Stimulated activated CD8-positive, alpha-beta memory T cell treated with anti-CD3 and anti-CD28 coated beads, Interleukin-12 subunit alpha, Interleukin-12 subunit beta, amount 100 ng/mL, for 24 hours (primary cell): ENCODE data around the gene SLC10A1.
"Not testable (repeated sequence)": the region's sequence is repeated elsewhere in the genome, so short reads cannot be mapped to it uniquely, and the experiment has no call there.

Experiments
- DNase-seq: peaks from one replicate; pipeline ENCODE4 v3.0.0-alpha.2; 2020; ENCODE audit errors: extremely low read depth

SLC10A1 gene

DNA sequence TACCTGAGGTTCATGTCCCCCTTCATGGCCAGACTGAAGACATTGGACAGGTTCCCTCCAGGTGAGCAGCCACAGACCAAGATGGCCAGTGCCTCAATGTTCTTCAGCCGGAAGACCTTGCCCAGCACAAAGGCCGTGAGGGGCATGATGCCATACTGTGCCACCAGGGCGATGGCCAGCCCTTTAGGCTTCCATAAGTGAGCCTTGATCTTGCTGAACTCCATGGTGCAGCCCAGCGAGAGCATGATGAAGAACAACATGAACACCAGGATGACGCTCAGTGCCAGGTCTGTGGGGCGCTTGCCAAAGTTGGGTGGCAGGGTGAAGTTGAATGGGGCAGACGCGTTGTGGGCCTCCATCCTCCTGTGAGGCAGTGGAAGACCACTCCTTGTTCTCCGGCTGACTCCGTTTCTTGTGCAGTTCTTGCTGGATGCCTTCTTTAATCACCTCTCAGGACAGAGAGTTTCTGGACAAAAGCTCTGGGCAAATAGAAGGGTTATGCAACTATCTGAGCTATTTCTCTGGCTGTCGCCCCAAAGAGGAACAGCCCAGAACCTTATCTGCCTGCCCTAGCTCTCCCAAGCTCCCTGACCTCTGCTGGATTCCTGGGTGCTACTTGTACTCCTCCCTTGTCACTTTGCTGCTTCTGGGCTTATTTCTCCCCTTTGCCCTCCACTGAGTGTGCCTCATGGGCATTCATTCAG is at the start of gene SLC10A1:
TSS of gene SLC10A1 (minus strand) at position 445 of the 704 bp plus-strand sequence. CDS start at position 359, 86 bp downstream.
- no peak for DNase-seq

DNA sequence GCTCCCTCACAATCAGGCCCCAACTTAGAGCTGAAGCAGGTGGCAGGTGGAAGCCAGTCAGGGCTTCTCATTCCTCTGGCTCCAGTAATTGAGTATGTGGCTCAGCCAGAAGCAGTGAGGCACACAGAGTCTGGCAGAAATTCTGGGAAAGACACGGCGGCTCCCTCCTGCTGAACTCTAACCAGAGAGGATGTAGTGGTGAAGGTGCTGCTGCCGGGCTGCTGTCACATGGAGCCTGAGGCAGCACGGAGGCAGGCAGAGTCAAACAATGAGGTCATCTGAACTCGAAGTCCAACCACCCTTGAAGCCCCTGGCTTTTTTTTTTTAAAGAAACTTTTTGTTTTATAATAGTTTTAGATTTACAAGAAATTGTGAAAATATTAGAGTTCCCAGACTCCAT is 48.7 kb upstream of the SLC10A1 start:
- DNase-seq, result no peak

- no peak for DNase-seq
Observed at GRCh38 chr14:69845050-69845581, 48.1 kb upstream of the SLC10A1 start.

GRCh38 chr14:69844171-69844570 is 47.1 kb upstream of the SLC10A1 start:
- no peak for DNase-seq

- DNase-seq, result no peak
Observed at GRCh38 chr14:69842686-69843420, 45.8 kb upstream of the SLC10A1 start.

DNA sequence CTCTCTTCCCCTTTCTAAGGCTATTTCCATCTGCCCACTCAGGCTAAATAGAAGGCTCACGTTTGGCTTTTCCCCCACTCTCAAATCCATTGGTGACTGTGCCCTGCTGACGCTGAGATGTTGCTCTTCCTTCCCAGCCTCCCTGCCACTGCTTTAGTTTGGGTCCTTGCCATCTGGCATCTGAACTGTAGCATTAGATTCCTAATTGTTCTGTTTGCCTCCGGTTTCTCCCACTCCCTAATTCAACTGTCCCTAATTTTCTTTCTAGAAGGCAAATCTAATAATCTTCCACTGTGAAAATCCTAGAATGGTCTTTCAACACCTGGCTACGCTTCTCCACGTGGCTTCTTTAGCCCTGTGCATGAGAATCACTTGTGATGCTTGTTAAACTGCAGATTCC is 44.6 kb upstream of the SLC10A1 start:
- no peak for DNase-seq

DNA sequence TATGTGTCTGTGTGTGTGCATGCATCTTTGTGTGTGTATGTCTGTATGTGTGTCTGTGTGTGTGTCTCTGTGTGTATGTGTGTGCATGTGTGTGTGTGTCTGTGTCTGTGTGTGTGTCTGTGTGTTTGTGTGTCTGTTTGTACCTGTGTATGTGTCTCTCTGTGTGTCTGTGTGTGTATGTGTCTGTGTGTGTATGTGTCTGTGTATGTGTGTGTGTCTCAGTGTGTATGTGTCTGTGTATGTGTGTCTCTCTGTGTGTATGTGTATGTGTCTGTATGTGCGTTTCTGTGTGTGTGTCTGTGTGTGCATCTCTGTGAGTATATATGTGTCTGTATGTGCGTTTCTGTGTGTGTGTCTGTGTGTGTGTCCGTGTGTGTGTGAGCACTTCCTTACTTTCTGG is 42.6 kb upstream of the SLC10A1 start:
- no peak for DNase-seq

DNA sequence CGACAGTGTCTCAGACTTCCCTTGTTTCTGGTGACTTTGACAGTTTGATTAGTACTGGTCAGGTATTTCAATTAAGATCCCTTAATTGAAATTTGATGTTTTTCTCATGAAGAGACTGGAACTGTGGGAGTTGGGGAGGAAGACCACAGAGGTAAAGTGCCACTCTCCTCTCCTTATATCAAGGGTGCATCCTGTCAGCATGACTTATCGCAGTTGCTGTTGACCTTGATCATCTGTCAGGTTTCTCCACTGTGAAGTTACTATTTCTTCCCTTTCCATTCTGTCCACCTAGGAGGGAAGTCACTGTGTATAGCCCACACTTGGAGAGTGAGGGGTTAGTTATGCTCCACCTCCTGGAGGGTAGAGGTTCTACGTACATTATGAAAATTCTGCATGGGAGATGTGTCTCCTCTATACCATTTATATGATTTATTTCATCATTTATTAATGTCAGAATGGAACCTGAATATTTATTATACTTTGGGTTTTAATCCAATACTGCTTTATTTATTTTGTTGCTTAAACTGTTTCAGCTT is 41.9 kb upstream of the SLC10A1 start:
- DNase-seq, result no peak

DNA sequence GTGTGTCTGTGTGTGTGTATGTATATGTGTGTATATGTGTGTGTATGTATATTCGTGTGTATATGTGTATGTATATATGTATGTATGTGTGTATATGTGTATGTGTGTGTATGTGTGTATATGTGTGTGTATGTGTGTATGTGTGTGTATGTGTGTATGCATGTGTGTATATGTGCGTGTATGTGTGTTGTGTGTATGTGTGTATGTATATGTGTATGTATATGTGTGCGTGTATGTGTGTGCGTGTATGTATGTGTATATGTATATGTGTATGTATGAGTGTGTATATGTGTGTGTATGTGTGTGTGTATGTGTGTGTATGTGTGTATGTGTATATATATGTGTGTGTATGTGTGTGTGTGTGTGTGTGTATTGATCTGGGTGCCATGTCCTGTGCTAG is 31.8 kb upstream of the SLC10A1 start:
- DNase-seq, result no peak

DNA sequence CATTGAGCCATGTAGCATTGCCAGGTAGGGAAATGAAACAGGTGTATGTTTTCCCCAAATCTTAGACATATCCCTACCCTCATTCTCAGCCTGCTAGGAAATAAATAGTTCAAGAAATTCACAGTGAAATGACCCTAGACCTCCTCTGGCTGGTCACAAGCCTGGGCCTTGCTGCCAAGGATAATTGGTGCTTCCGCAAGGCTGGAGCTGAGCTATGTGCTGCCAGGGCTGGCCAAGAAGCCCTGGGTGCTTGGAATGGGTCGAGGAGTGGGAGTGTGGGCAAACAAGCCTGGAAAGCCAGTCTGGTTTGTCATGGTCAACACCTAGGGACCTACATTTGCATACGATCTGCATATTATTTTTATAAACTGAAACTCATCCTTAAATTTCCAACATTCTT is 31.3 kb upstream of the SLC10A1 start:
- no peak for DNase-seq

DNA sequence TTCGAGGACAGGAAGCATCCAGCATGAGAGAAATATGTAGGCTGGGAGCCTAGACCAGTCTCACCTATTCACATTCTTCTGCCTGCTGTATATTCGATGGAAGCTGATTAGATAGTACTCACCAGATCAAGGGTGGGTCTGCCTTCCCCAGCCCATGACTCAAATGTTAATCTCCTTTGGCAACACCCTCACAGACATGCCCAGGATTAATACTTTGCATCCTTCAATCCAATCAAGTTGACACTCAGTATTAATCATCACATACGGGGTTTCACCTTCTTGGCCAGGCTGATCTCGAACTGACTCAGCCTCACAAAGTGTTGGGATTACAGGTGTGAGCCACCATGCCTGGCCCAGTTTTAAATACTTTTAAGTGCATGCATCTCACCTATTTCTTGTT is 30.5 kb upstream of the SLC10A1 start:
- no peak for DNase-seq

DNA sequence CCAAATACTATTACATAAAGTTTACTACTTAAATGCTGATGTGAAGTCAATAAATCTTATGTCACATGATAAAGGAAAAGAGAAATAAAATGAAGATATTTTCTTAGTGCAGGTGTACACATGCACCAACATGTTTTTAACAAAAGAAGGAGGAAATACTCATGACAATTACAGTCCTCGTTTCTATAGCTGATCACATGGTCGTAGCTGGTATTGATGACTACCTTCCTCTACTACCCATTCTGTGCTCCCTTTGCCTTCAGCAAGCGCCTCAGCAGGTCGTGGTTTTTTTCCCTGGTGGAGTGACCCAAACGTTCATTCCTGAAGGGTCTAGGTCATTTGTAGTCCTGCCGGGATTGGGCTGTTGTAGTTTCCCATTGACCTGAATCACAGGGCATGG is 25.4 kb upstream of the SLC10A1 start:
- DNase-seq, result no peak

DNA sequence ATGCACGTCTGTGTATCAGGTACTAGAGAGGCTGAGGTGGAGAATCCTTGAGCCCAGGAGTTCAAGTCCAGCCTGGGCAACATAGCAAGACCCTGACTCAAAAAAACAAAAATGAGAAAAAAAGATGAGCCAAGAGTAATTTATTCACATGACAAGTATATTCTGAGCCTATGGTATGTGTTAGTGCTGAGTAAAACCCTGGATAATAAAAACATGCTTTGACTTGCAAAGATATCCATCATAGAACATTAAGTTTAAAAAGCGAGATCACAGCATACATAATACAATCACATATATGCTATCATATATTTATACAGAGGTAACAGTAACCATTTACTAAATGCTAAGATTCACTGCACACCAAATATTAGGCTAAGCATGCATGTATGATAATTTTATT is 23.9 kb upstream of the SLC10A1 start:
- no peak for DNase-seq

DNA sequence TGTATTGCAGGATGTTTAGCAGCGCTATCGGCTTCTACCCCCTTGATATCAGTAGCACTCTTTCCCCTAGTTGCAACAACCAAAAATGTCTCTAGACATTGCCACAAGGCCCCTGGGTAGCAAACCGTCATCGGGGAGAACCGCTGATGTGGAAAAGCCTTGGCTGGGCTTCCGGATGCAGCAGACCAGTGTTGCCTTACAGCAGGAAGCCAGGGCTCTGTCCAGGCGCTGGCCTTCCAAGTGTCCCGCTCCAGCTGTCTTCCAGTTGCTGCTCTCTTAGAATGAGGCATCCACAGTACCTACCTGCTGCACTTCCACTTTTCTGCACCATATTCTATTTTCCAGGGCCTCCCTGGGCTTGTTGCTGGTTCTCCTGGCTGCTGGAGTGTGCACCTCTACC is 22.6 kb upstream of the SLC10A1 start:
- DNase-seq, result no peak

DNA sequence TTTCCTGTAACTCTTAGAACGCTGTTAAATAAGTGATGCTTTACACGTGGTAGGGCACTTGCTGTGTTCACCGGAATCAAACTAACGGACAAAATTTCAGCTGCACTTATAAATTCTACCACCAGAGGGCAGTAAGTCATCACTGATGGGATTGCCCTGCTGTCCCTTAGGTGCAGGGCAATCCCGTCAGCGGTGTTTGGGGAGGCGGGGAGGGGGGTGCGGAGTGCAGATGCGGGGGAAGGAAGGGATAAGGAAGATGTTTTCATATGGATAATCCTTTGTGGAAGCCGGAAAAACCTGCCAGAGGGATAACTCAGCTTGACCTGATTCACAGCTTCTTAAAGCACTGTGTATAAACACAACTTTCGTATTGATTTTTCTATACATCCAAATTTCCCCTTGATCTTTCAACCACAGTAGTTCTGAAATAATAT is 21.7 kb upstream of the SLC10A1 start:
- DNase-seq, result no peak

DNA sequence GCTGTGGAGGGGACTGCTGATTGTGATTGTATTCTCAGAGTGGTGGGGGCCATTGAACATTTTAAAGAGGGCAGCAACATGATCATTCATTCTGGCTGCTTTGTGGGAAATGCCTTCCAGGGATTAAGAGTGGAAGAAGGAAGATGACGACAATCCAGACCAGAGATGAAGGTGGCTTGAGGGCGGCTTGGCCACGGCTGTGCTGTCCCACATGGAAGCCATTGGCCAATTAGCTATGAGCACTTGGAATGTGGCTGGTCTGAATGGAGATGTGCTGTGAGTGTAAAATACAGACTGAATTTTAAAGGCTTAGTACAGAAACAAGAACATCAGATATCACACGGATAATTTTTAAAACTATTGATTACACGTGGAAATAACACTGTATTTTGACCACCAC is 19.2 kb upstream of the SLC10A1 start:
- no peak for DNase-seq

GRCh38 chr14:69815556-69815955 is 18.5 kb upstream of the SLC10A1 start:
- no peak for DNase-seq

DNA sequence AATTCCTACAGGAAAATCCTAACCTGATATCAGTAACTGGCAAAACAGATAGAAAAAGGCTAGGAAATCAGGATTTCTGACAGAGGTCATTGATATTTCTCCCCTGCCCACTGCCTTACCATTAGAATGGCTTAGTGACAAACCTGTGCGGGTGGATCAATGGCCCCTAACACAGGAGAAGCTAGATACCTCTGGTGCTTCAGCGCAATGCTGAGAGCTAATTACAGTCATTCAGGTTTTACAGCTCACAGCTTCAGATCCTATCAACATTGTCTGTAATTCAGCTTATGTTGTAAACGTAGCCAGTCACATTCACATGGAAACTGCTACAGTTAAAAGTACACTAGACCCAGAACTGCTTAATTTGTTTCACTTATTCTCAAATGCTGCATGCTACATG is 17.4 kb upstream of the SLC10A1 start:
- no peak for DNase-seq

DNA sequence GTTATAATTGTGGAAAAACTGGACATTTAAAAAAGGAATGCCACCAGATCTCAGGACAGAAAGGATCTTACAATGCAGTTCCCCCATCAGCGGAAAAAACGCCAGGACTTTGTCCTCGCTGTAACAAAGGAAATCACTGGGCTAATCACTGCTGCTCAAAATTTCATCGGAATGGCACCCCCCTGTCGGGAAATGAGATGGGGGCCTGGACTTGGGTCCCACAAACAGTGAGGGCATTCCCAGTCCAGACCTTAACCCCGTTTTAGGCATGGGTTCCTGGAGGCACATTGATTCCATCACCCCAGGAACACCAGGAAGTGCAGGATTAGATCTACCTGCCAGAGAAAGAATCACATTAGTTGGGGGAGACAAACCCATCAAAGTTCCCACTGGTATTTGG is 16.3 kb upstream of the SLC10A1 start:
- DNase-seq, result not testable (repeated sequence)

DNA sequence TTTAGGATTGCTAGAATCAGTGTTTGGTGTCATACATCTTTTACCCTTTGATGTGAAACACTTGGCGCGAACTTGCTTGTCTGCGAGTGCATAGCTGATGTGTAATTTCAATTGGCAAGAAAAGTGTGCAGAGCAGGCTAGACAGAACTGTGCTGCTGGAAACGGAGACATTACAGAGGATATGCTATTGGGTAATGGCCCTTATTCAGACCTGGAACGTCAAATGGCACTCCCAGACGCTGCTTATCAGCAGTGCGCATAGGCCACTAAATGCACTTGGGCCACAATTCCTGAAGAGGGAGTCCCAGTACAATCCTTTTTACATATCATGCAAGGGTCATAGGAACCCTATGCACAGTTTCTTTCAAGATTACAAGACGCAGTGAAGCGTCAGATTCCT is 15.7 kb upstream of the SLC10A1 start:
- DNase-seq, result no peak

GRCh38 chr14:69811868-69812252 is 14.8 kb upstream of the SLC10A1 start:
- DNase-seq, result no peak

- no peak for DNase-seq
Observed at GRCh38 chr14:69811227-69811867, 14.3 kb upstream of the SLC10A1 start.
